SK-N-SH (cell line): ENCODE measurements around the gene ESYT1. TPM values are rescaled to one million over a fixed set of nuclear protein-coding genes. Genes with fewer than 3 reads are reported as not detected.

ENCODE experiments used
- CTCF ChIA-PET: fragments of 300-600, 350-600 bp; formaldehyde crosslinking; extraction: SDS; loops from one replicate; lab custom pipeline; 2021; lab: Yijun Ruan, JAX
- POLR2A ChIA-PET: fragments of 350-600 bp; sonication (Branson Sonifier 250); formaldehyde crosslinking; extraction: SDS; loops from one replicate; lab custom pipeline; 2020; ENCODE audit warnings: antibody characterized with exemption, inconsistent platforms; lab: Yijun Ruan, JAX
- DNase-seq: peaks from one replicate; pipeline ENCODE4 v3.0.0; 2012
- H2AFZ ChIP-seq: fragments of 200-600 bp; sonication (generic); 2 replicates; pipeline ENCODE4 v1.8.1; 2016; ENCODE audit warnings: antibody characterized with exemption, mild to moderate bottlenecking, low read depth
- H3F3A ChIP-seq: fragments of 200-600 bp; sonication (generic); replicated peaks from 2 replicates; pipeline ENCODE3; 2016; ENCODE audit warnings: antibody characterized with exemption, mild to moderate bottlenecking; ENCODE audit not compliant: insufficient read depth
- H3K27ac ChIP-seq, 2 experiments: fragments of 200-500 bp in 1 of 2; fragments of 200-600 bp in 1 of 2; sonication (Bioruptor generic) in 1 of 2; sonication (generic), shearing (Covaris generic) in 1 of 2; 2 replicates each; pipeline versions ENCODE4 v1.5.1 to v1.6.1; 2014 to 2016; ENCODE audit warnings: low read depth in 2 of 2, inconsistent platforms in 1 of 2, low read length in 1 of 2, mild to moderate bottlenecking in 1 of 2, mixed read lengths in 1 of 2
- H3K27me3 ChIP-seq: fragments of 200-600 bp; sonication (generic), shearing (Covaris generic); 2 replicates; pipeline ENCODE4 v1.6.1; 2016; ENCODE audit warnings: mixed run types; ENCODE audit not compliant: insufficient read depth
- H3K36me3 ChIP-seq, 2 experiments: fragments of 200-500 bp in 1 of 2; fragments of 200-600 bp in 1 of 2; sonication (Bioruptor generic) in 1 of 2; sonication (generic) in 1 of 2; replicated peaks in 1 of 2; 2 replicates each; pipeline versions ENCODE3 to v1.5.1; 2014 to 2016; ENCODE audit warnings: low read length in 1 of 2, mild to moderate bottlenecking in 1 of 2; ENCODE audit not compliant: insufficient read depth in 2 of 2, control insufficient read depth in 1 of 2
- H3K4me1 ChIP-seq, 2 experiments: fragments of 200-500 bp in 1 of 2; fragments of 200-600 bp in 1 of 2; sonication (Bioruptor generic) in 1 of 2; sonication (generic), shearing (Covaris generic) in 1 of 2; 2 replicates each; pipeline versions ENCODE4 v1.5.1 to v1.6.1; 2014 to 2016; ENCODE audit warnings: low read depth in 1 of 2, low read length in 1 of 2, mixed run types in 1 of 2; ENCODE audit not compliant: insufficient read depth in 2 of 2, control insufficient read depth in 1 of 2
- H3K4me2 ChIP-seq: fragments of 200-600 bp; sonication (generic), shearing (Covaris generic); 2 replicates; pipeline ENCODE4 v1.6.1; 2017; ENCODE audit warnings: mixed run types
- H3K4me3 ChIP-seq, 2 experiments: fragments of 200-500 bp in 1 of 2; fragments of 200-600 bp in 1 of 2; sonication (Bioruptor generic) in 1 of 2; sonication (generic), shearing (Covaris generic) in 1 of 2; 2 replicates each; pipeline versions ENCODE4 v1.5.1 to v1.8.1; 2014 to 2016; ENCODE audit warnings: low read depth in 2 of 2, inconsistent platforms in 1 of 2, low read length in 1 of 2, mild to moderate bottlenecking in 1 of 2, mixed read lengths in 1 of 2, moderate library complexity in 1 of 2
- H3K79me2 ChIP-seq: fragments of 200-600 bp; sonication (generic); 2 replicates; pipeline ENCODE4 v1.8.1; 2017; ENCODE audit warnings: mild to moderate bottlenecking; ENCODE audit not compliant: insufficient read depth
- H3K9ac ChIP-seq: fragments of 200-600 bp; sonication (generic); 2 replicates; pipeline ENCODE4 v1.6.1; 2017; ENCODE audit warnings: mixed run types
- H3K9me2 ChIP-seq: fragments of 200-600 bp; sonication (generic); 2 replicates; pipeline ENCODE4 v1.6.1; 2017; ENCODE audit warnings: mixed run types
- H3K9me3 ChIP-seq: fragments of 200-600 bp; sonication (generic); 2 replicates; pipeline ENCODE4 v1.6.1; 2017; ENCODE audit warnings: mixed run types, mild to moderate bottlenecking, moderate library complexity
- H4K20me1 ChIP-seq: fragments of 200-600 bp; sonication (generic); 2 replicates; pipeline ENCODE4 v1.6.1; 2017; ENCODE audit warnings: mild to moderate bottlenecking, mixed run types; ENCODE audit not compliant: insufficient read depth
- ELF1 ChIP-seq: IDR thresholded peaks from 2 replicates; pipeline ENCODE4 v1.4.0; 2012
- EP300 ChIP-seq, 2 experiments: IDR thresholded peaks; 2 replicates each; pipeline versions ENCODE4 v1.4.0 to v1.6.1; 2012; ENCODE audit warnings: borderline replicate concordance in 1 of 2, low read depth in 1 of 2, low read length in 1 of 2
- EZH2phosphoT487 ChIP-seq: fragments of 200-600 bp; sonication (generic); IDR thresholded peaks from 2 replicates; pipeline ENCODE4 v1.6.1; 2017; ENCODE audit warnings: low read depth, mixed run types, mild to moderate bottlenecking, antibody characterized with exemption, moderate library complexity, borderline replicate concordance
- FOSL2 ChIP-seq: IDR thresholded peaks from 2 replicates; pipeline ENCODE4 v1.4.0; 2012; ENCODE audit warnings: low read depth, mild to moderate bottlenecking, moderate library complexity, borderline replicate concordance
- FOXM1 ChIP-seq: IDR thresholded peaks from 2 replicates; pipeline ENCODE4 v1.4.0; 2012; ENCODE audit warnings: low read depth, mild to moderate bottlenecking
- GABPA ChIP-seq: IDR thresholded peaks from 2 replicates; pipeline ENCODE4 v1.4.0; 2012; ENCODE audit warnings: low read depth, mild to moderate bottlenecking
- JUND ChIP-seq: IDR thresholded peaks from 2 replicates; pipeline ENCODE4 v1.4.0; 2012
- MEF2A ChIP-seq: IDR thresholded peaks from 2 replicates; pipeline ENCODE4 v1.4.0; 2012; ENCODE audit warnings: low read depth, borderline replicate concordance
- MXI1 ChIP-seq: IDR thresholded peaks from 2 replicates; pipeline ENCODE4 v1.6.1; 2012; ENCODE audit warnings: mild to moderate bottlenecking, low read depth, low read length, improper control_type of control experiment
- POLR2AphosphoS5 ChIP-seq: IDR thresholded peaks from 2 replicates; pipeline ENCODE4 v1.6.1; 2012; ENCODE audit warnings: low read depth, low read length
- RAD21 ChIP-seq: IDR thresholded peaks from 2 replicates; pipeline ENCODE4 v1.6.1; 2012; ENCODE audit warnings: mild to moderate bottlenecking, low read length
- RCOR1 ChIP-seq: fragments of 150-350 bp; IDR thresholded peaks from 2 replicates; pipeline ENCODE4 v1.6.1; 2017; ENCODE audit warnings: antibody characterized with exemption, low read length
- RFX5 ChIP-seq: IDR thresholded peaks from 2 replicates; pipeline ENCODE4 v1.6.1; 2012; ENCODE audit warnings: mild to moderate bottlenecking, improper control_type of control experiment, low read length
- SIN3A ChIP-seq: IDR thresholded peaks from 2 replicates; pipeline ENCODE4 v1.6.1; 2012; ENCODE audit warnings: low read depth, mild to moderate bottlenecking, low read length, moderate library complexity, borderline replicate concordance
- TAF1 ChIP-seq: IDR thresholded peaks from 2 replicates; pipeline ENCODE4 v1.6.1; 2012; ENCODE audit warnings: low read depth, mild to moderate bottlenecking, low read length, moderate library complexity, borderline replicate concordance
- WGBS: methylation state at CpG from one replicate; pipeline ENCODE4 v1.1.6; 2017; ENCODE audit warnings: low lambda C conversion rate; 5-methylcytosine and 5-hydroxymethylcytosine counted together
- polyA plus RNA-seq, 3 experiments: library from polyadenylated mRNA; depleted of rRNA; stranded (reverse); fragments of >200 nt; gene quantifications; 2 replicates each; pipeline ENCODE4 v1.2.3, GENCODE V29; 2012
- TF ChIP-seq, protein P1 (sequence below): fragments of 150-350 bp; IDR thresholded peaks from 2 replicates; pipeline ENCODE4 v1.6.1; 2016; ENCODE audit warnings: mild to moderate bottlenecking, low read depth, low read length
- TF ChIP-seq, protein P2 (sequence below): IDR thresholded peaks from 2 replicates; pipeline ENCODE4 v1.4.0; 2012; ENCODE audit warnings: low read depth, borderline replicate concordance
- TF ChIP-seq, protein P3 (sequence below): IDR thresholded peaks from 2 replicates; pipeline ENCODE4; 2012
- TF ChIP-seq, protein P4 (sequence below): IDR thresholded peaks from 2 replicates; pipeline ENCODE4 v1.6.1; 2012; ENCODE audit warnings: mild to moderate bottlenecking, low read depth, low read length, moderate library complexity
- TF ChIP-seq, protein P5 (sequence below): IDR thresholded peaks from 2 replicates; pipeline ENCODE4 v1.4.0; 2012; ENCODE audit warnings: low read depth

The ESYT1 gene, protein sequence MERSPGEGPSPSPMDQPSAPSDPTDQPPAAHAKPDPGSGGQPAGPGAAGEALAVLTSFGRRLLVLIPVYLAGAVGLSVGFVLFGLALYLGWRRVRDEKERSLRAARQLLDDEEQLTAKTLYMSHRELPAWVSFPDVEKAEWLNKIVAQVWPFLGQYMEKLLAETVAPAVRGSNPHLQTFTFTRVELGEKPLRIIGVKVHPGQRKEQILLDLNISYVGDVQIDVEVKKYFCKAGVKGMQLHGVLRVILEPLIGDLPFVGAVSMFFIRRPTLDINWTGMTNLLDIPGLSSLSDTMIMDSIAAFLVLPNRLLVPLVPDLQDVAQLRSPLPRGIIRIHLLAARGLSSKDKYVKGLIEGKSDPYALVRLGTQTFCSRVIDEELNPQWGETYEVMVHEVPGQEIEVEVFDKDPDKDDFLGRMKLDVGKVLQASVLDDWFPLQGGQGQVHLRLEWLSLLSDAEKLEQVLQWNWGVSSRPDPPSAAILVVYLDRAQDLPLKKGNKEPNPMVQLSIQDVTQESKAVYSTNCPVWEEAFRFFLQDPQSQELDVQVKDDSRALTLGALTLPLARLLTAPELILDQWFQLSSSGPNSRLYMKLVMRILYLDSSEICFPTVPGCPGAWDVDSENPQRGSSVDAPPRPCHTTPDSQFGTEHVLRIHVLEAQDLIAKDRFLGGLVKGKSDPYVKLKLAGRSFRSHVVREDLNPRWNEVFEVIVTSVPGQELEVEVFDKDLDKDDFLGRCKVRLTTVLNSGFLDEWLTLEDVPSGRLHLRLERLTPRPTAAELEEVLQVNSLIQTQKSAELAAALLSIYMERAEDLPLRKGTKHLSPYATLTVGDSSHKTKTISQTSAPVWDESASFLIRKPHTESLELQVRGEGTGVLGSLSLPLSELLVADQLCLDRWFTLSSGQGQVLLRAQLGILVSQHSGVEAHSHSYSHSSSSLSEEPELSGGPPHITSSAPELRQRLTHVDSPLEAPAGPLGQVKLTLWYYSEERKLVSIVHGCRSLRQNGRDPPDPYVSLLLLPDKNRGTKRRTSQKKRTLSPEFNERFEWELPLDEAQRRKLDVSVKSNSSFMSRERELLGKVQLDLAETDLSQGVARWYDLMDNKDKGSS
- 132 and 143 TPM in 2 replicates for polyA plus RNA-seq (2012; rRNA removed)
- polyA plus RNA-seq (2012; cell fraction: cytosol; rRNA removed) = 76.6 and 100 TPM in 2 replicates
- polyA plus RNA-seq (2012; cell fraction: nucleus; rRNA removed) = 203 and 237 TPM in 2 replicates

DNA sequence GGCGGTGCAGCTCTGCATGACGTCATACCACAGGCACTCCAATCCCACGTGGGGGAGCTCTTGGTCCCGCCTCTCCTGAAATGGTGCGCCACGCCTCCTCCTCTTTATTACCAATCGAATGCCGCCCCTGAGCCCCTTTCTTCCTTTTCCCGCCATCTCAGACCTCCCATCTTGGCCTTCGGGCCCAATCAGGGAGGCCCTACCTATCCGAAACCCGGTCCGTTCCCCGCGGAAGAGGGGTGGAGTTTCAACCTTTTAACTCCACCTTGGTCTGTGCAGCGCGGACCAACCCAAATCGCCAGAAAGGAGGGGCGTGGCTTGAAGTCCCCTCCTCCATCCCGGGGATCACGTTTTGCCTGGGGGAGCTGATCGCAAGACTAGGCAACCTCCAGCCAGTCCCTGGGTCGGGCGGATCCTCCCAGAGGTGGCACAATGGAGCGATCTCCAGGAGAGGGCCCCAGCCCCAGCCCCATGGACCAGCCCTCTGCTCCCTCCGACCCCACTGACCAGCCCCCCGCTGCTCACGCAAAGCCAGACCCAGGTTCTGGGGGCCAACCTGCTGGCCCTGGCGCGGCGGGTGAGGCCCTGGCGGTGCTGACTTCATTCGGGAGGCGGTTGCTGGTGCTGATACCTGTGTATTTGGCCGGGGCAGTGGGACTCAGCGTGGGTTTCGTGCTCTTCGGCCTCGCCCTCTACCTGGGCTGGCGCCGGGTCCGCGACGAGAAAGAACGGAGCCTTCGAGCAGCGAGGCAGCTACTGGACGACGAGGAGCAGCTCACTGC is at the start of gene ESYT1:
ESYT1 (plus strand) TSS at position 380 of the 782 bp plus-strand sequence; CDS start at position 433, 53 bp downstream.
- Histone ChIP-seq H3K36me3 (peaks cover 25 to 28% of the 10 kb centered on the region in 2 experiments), H3K79me2 (peaks cover 58% of the 10 kb centered on the region), H3K4me1 (peaks cover 13 to 23% of the 10 kb centered on the region in 2 experiments), H3K9ac (peak within 1 kb of the TSS; percentile 88), H4K20me1 (no peaks in the 10 kb centered on the region), H3K9me2 (no peaks in the 10 kb centered on the region), H3K27me3 (no peaks in the 10 kb centered on the region), H3K9me3 (no peaks in the 10 kb centered on the region), H3F3A (peaks cover 34% of the 10 kb centered on the region), H3K4me3 (peak within 1 kb of the TSS; percentile 67 to 89), H3K27ac (peak within 1 kb of the TSS; percentile 85 to 88), H2AFZ (peak within 1 kb of the TSS; percentile 57; the same call in 1 of the 2 replicates), H3K4me2 (peak within 1 kb of the TSS; percentile 98)
- under 1% methylated on average over 21 of the region's 49 CpGs for WGBS
- DNase-seq = peak; percentile 94
- ChIA-PET CTCF (interaction anchor here (0.6 to 16.0 kb wide), 13 partner anchors 8 to 94 kb away, joined by 3 to 272 read pairs (median 5); partner anchors contain the start of genes MYL6, MYL6B, RNF41 and SMARCC2), POLR2A (interaction anchor here (0.6 to 2.9 kb wide), 15 partner anchors 9 to 234 kb away, joined by 3 to 44 read pairs (median 6); partner anchors contain the start of genes MYL6, MYL6B, PA2G4 and RNF41)
- TF ChIP-seq, protein P1, sequence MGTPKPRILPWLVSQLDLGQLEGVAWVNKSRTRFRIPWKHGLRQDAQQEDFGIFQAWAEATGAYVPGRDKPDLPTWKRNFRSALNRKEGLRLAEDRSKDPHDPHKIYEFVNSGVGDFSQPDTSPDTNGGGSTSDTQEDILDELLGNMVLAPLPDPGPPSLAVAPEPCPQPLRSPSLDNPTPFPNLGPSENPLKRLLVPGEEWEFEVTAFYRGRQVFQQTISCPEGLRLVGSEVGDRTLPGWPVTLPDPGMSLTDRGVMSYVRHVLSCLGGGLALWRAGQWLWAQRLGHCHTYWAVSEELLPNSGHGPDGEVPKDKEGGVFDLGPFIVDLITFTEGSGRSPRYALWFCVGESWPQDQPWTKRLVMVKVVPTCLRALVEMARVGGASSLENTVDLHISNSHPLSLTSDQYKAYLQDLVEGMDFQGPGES = no peak
- TF ChIP-seq MEF2A (no peak), RFX5 (peak; percentile 79; the same call in 1 of the 2 replicates), JUND (peak; percentile 42; the same call in 1 of the 2 replicates), EP300 (IDR thresholded peaks at IDR 0.05; ENCODE audit: borderline replicate concordance in 1 of 2, low read depth in 1 of 2, low read length in 1 of 2) (no peak), FOSL2 (peak; percentile 9; the same call in 1 of the 2 replicates), TAF1 (peak; percentile 86), ELF1 (no peak), EZH2phosphoT487 (no peak), RAD21 (no peak), MXI1 (peak; percentile 85), GABPA (peak; percentile 36; the same call in 1 of the 2 replicates), RCOR1 (no peak), POLR2AphosphoS5 (peak; percentile 86), SIN3A (peak; percentile 70; the same call in 1 of the 2 replicates), FOXM1 (no peak)
- TF ChIP-seq, protein P2, sequence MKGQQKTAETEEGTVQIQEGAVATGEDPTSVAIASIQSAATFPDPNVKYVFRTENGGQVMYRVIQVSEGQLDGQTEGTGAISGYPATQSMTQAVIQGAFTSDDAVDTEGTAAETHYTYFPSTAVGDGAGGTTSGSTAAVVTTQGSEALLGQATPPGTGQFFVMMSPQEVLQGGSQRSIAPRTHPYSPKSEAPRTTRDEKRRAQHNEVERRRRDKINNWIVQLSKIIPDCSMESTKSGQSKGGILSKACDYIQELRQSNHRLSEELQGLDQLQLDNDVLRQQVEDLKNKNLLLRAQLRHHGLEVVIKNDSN = no peak; the same call in 1 of the 2 replicates
- TF ChIP-seq, protein P3, sequence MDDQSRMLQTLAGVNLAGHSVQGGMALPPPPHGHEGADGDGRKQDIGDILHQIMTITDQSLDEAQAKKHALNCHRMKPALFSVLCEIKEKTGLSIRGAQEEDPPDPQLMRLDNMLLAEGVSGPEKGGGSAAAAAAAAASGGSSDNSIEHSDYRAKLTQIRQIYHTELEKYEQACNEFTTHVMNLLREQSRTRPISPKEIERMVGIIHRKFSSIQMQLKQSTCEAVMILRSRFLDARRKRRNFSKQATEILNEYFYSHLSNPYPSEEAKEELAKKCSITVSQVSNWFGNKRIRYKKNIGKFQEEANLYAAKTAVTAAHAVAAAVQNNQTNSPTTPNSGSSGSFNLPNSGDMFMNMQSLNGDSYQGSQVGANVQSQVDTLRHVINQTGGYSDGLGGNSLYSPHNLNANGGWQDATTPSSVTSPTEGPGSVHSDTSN = peak; percentile 1; the same call in 1 of the 2 replicates
- TF ChIP-seq, protein P4, sequence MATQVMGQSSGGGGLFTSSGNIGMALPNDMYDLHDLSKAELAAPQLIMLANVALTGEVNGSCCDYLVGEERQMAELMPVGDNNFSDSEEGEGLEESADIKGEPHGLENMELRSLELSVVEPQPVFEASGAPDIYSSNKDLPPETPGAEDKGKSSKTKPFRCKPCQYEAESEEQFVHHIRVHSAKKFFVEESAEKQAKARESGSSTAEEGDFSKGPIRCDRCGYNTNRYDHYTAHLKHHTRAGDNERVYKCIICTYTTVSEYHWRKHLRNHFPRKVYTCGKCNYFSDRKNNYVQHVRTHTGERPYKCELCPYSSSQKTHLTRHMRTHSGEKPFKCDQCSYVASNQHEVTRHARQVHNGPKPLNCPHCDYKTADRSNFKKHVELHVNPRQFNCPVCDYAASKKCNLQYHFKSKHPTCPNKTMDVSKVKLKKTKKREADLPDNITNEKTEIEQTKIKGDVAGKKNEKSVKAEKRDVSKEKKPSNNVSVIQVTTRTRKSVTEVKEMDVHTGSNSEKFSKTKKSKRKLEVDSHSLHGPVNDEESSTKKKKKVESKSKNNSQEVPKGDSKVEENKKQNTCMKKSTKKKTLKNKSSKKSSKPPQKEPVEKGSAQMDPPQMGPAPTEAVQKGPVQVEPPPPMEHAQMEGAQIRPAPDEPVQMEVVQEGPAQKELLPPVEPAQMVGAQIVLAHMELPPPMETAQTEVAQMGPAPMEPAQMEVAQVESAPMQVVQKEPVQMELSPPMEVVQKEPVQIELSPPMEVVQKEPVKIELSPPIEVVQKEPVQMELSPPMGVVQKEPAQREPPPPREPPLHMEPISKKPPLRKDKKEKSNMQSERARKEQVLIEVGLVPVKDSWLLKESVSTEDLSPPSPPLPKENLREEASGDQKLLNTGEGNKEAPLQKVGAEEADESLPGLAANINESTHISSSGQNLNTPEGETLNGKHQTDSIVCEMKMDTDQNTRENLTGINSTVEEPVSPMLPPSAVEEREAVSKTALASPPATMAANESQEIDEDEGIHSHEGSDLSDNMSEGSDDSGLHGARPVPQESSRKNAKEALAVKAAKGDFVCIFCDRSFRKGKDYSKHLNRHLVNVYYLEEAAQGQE = peak; percentile 53; the same call in 1 of the 2 replicates
- TF ChIP-seq, protein P5, sequence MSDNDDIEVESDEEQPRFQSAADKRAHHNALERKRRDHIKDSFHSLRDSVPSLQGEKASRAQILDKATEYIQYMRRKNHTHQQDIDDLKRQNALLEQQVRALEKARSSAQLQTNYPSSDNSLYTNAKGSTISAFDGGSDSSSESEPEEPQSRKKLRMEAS = peak; percentile 74; the same call in 1 of the 2 replicates
